Endothelial cell of umbilical vein (primary cell): ENCODE data around the gene RGS7. TPM values are rescaled to one million over a fixed set of nuclear protein-coding genes. Genes with fewer than 3 reads are reported as not detected.

ENCODE experiments used
- BruUV-seq: library from RNA; stranded (reverse); fragments of 400-500 nt; replicated peaks from 2 replicates; lab custom pipeline; 2021; lab: Mats Ljungman, UMichigan
- CTCF ChIA-PET: fragments of 300-600, 350-600 bp; sonication (Branson Sonifier 250); formaldehyde crosslinking; loops from one replicate; lab custom pipeline; 2021; ENCODE audit warnings: antibody characterized with exemption, inconsistent platforms; lab: Charles Lee
- POLR2A ChIA-PET: fragments of 300-600, 350-600 bp; sonication (Branson Sonifier 250); formaldehyde crosslinking; loops from one replicate; lab custom pipeline; 2021; ENCODE audit warnings: antibody characterized with exemption, inconsistent platforms; lab: Charles Lee
- DNase-seq: peaks from one replicate; pipeline ENCODE4 v3.0.0-alpha.2; 2011; ENCODE audit warnings: low read depth, low spot score
- FAIRE-seq: peaks from 2 replicates; lab custom pipeline; 2011; peaks lifted over from hg19 to GRCh38; lab: Jason Lieb, UNC
- H2AFZ ChIP-seq: 2 replicates; pipeline ENCODE4 v1.6.0; 2012; ENCODE audit warnings: low read depth, low read length, control low read depth, inconsistent platforms
- H3K27ac ChIP-seq: 2 replicates; pipeline ENCODE4 v1.5.1; 2011; ENCODE audit warnings: low read depth, mild to moderate bottlenecking, control low read depth, low read length, moderate library complexity; ENCODE audit not compliant: insufficient read depth
- H3K27me3 ChIP-seq, 2 experiments: 2 replicates each; pipeline versions ENCODE4 v1.6.0 to v1.6.1; 2011; ENCODE audit warnings: low read length in 2 of 2, mixed read lengths in 1 of 2; ENCODE audit not compliant: control insufficient read depth in 2 of 2, insufficient read depth in 2 of 2
- H3K36me3 ChIP-seq, 2 experiments: 2 replicates in 1 of 2; 3 replicates in 1 of 2; pipeline ENCODE4 v1.5.1; 2011; ENCODE audit warnings: low read length in 2 of 2, mild to moderate bottlenecking in 1 of 2, moderate library complexity in 1 of 2; ENCODE audit not compliant: control insufficient read depth in 2 of 2, insufficient read depth in 2 of 2; ENCODE audit errors: extremely low read depth in 1 of 2
- H3K4me1 ChIP-seq: 3 replicates; pipeline ENCODE4 v1.5.1; 2011; ENCODE audit warnings: mild to moderate bottlenecking, low read length; ENCODE audit not compliant: control insufficient read depth, insufficient read depth; ENCODE audit errors: extremely low read depth
- H3K4me2 ChIP-seq: 2 replicates; pipeline ENCODE4 v1.6.1; 2011; ENCODE audit warnings: low read length, control low read depth, mixed read lengths; ENCODE audit not compliant: insufficient read depth
- H3K4me3 ChIP-seq, 3 experiments: fragments of 200-600 bp in 1 of 3; sonication (generic), shearing (Covaris generic) in 1 of 3; replicated peaks in 1 of 3; 2 replicates each; pipeline ENCODE4 v1.5.1; 2011 to 2016; ENCODE audit warnings: control low read depth in 3 of 3, low read length in 3 of 3, mild to moderate bottlenecking in 2 of 3, inconsistent platforms in 1 of 3, low read depth in 1 of 3, moderate library complexity in 1 of 3; ENCODE audit not compliant: insufficient read depth in 1 of 3
- H3K79me2 ChIP-seq: 2 replicates; pipeline ENCODE4 v1.6.0; 2012; ENCODE audit warnings: low read length, inconsistent platforms; ENCODE audit not compliant: control insufficient read depth, insufficient read depth
- H3K9ac ChIP-seq: replicated peaks from 2 replicates; pipeline ENCODE3; 2011; ENCODE audit warnings: low read length, control low read depth; ENCODE audit not compliant: insufficient read depth; ENCODE audit errors: extremely low read depth
- H3K9me1 ChIP-seq: replicated peaks from 3 replicates; pipeline ENCODE4 v1.6.0; 2011; ENCODE audit warnings: mild to moderate bottlenecking, low read length; ENCODE audit not compliant: control insufficient read depth, insufficient read depth; ENCODE audit errors: extremely low read depth
- H3K9me3 ChIP-seq: replicated peaks from 2 replicates; pipeline ENCODE4 v1.5.1; 2012; ENCODE audit warnings: low read length, inconsistent platforms; ENCODE audit not compliant: control insufficient read depth, insufficient read depth
- H4K20me1 ChIP-seq: replicated peaks from 2 replicates; pipeline ENCODE3; 2011; ENCODE audit warnings: mild to moderate bottlenecking, low read length; ENCODE audit not compliant: control insufficient read depth, insufficient read depth; ENCODE audit errors: extremely low read depth
- EZH2 ChIP-seq: IDR thresholded peaks from 2 replicates; pipeline ENCODE4 v1.6.1; 2012; ENCODE audit warnings: borderline replicate concordance, low read depth, mild to moderate bottlenecking, moderate library complexity, low read length, inconsistent platforms; ENCODE audit not compliant: severe bottlenecking
- FOS ChIP-seq: IDR thresholded peaks from 2 replicates; pipeline ENCODE4 v1.6.1; 2011; ENCODE audit warnings: mild to moderate bottlenecking, low read length, moderate library complexity, borderline replicate concordance; ENCODE audit not compliant: insufficient read depth
- GATA2 ChIP-seq: IDR thresholded peaks from 2 replicates; pipeline ENCODE4 v1.7.0; 2011; ENCODE audit warnings: low read depth, mild to moderate bottlenecking, moderate library complexity, mixed read lengths, low read length; ENCODE audit not compliant: insufficient read length, insufficient read depth
- JUN ChIP-seq: IDR thresholded peaks from 2 replicates; pipeline ENCODE4 v1.6.1; 2011; ENCODE audit warnings: borderline replicate concordance, low read depth; ENCODE audit not compliant: insufficient read length, insufficient read depth
- MYC ChIP-seq: IDR thresholded peaks from one replicate; pipeline ENCODE4 v1.6.1; 2011; ENCODE audit warnings: mild to moderate bottlenecking, low read depth, low read length
- POLR2A ChIP-seq: IDR thresholded peaks from 2 replicates; pipeline ENCODE4 v1.6.1; 2012; ENCODE audit warnings: low read depth, mild to moderate bottlenecking, control low read depth, low read length
- POLR2AphosphoS5 ChIP-seq: IDR thresholded peaks from 2 replicates; pipeline ENCODE4 v1.6.1; 2012; ENCODE audit warnings: low read depth, mild to moderate bottlenecking, control low read depth, low read length, moderate library complexity; ENCODE audit not compliant: insufficient read depth
- dilution Hi-C: fragments of 300-500 bp; cut with MboI; formaldehyde crosslinking; loops from one replicate; pipeline ENCODE4 v1.15.0; 2019; ENCODE audit warnings: low sequenced_read_pairs; ENCODE audit not compliant: extremely low pct_ligation_motif_present
- intact Hi-C: fragments of 100-400 bp; cut with micrococcal nuclease; formaldehyde crosslinking; loops from one replicate; pipeline ENCODE4 v1.10.0; 2022
- polyA plus RNA-seq, 4 experiments: library from polyadenylated mRNA; depleted of rRNA in 3 of 4; stranded (reverse) in 3 of 4; unstranded in 1 of 4; fragments of >200 nt; gene quantifications; 2 replicates each; pipeline versions ENCODE4 v1.2.1 to v1.2.3, GENCODE V29; 2011 to 2012; ENCODE audit warnings: missing spikeins in 1 of 4
- total RNA-seq: library from RNA; stranded (reverse); gene quantifications from 2 replicates; pipeline ENCODE4 v1.2.3, GENCODE V29; 2021
- TF ChIP-seq, protein P1 (sequence below), 2 donors: IDR thresholded peaks; 1 replicate in 1 of 2; 2 replicates in 1 of 2; pipeline ENCODE4 v1.5.1; 2011; ENCODE audit warnings: low read length in 2 of 2, mild to moderate bottlenecking in 2 of 2, moderate library complexity in 2 of 2, control low read depth in 1 of 2, inconsistent platforms in 1 of 2, low read depth in 1 of 2; ENCODE audit not compliant: insufficient read depth in 1 of 2; ENCODE audit errors: extremely low read depth in 1 of 2
- TF ChIP-seq, protein P2 (sequence below): IDR thresholded peaks from 2 replicates; pipeline ENCODE4 v1.6.1; 2011; ENCODE audit not compliant: insufficient read depth, insufficient read length

Gene RGS7
- total and polyA plus RNA-seq, 2 donors (not counting 3 experiments of a cell fraction or from before 2014, with no cell fraction given): 0.43 to 0.44 TPM

DNA sequence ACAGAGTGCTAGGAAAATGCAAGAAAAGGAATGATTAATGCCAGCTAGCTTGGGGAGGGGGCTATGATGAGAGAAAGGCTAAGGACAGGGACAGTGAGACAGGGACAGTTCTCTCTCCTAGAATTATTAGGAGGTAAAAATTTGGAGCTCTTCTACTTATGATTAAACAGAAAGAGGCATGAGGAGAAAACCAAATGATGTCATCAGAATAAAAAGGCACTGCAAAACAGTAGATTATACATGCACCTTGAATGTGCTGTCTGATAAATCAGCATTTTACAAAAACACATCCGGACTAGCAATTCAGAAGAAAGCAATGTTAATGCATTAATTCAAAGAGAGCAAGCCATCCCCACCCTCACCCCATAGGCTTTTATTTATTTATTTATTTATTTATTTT is 277.5 kb downstream of the RGS7 start:
- no TSS peak for BruUV-seq
- no peaks in the 10 kb centered on the region for H3K9me3 ChIP-seq
- no peaks in the 10 kb centered on the region for H3K4me1 ChIP-seq
- no peak overlapping the region for H2AFZ ChIP-seq
- no peak overlapping the region for H3K4me3 ChIP-seq
- dilution Hi-C loops: no loop called here
- no peaks in the 10 kb centered on the region for H3K27me3 ChIP-seq
- H3K36me3 ChIP-seq: no peaks in the 10 kb centered on the region
- TF ChIP-seq GATA2 (no peak), JUN (no peak), POLR2AphosphoS5 (no peak), POLR2A (no peak), MYC (no peak), FOS (no peak), EZH2 (no peak)
- TF ChIP-seq, protein P1, sequence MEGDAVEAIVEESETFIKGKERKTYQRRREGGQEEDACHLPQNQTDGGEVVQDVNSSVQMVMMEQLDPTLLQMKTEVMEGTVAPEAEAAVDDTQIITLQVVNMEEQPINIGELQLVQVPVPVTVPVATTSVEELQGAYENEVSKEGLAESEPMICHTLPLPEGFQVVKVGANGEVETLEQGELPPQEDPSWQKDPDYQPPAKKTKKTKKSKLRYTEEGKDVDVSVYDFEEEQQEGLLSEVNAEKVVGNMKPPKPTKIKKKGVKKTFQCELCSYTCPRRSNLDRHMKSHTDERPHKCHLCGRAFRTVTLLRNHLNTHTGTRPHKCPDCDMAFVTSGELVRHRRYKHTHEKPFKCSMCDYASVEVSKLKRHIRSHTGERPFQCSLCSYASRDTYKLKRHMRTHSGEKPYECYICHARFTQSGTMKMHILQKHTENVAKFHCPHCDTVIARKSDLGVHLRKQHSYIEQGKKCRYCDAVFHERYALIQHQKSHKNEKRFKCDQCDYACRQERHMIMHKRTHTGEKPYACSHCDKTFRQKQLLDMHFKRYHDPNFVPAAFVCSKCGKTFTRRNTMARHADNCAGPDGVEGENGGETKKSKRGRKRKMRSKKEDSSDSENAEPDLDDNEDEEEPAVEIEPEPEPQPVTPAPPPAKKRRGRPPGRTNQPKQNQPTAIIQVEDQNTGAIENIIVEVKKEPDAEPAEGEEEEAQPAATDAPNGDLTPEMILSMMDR (IDR thresholded peaks at IDR 0.05; ENCODE audit: extremely low read depth in 1 of 2, insufficient read depth in 1 of 2, low read depth in 1 of 2, low read length in 2 of 2): no peak
- TF ChIP-seq, protein P2, sequence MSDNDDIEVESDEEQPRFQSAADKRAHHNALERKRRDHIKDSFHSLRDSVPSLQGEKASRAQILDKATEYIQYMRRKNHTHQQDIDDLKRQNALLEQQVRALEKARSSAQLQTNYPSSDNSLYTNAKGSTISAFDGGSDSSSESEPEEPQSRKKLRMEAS: no peak
- no peak for FAIRE-seq
- POLR2A ChIA-PET: no interaction called here
- H3K9me1 ChIP-seq: no peaks in the 10 kb centered on the region
- no peaks in the 10 kb centered on the region for H4K20me1 ChIP-seq
- H3K27ac ChIP-seq: no peak overlapping the region
- CTCF ChIA-PET: no interaction called here
- H3K4me2 ChIP-seq: no peak overlapping the region
- intact Hi-C loops: no loop called here
- H3K79me2 ChIP-seq: no peaks in the 10 kb centered on the region
- no peak overlapping the region for H3K9ac ChIP-seq
- DNase-seq: no peak
